ENCODE measurements around the gene SUPT4H1.

The SUPT4H1 gene

DNA sequence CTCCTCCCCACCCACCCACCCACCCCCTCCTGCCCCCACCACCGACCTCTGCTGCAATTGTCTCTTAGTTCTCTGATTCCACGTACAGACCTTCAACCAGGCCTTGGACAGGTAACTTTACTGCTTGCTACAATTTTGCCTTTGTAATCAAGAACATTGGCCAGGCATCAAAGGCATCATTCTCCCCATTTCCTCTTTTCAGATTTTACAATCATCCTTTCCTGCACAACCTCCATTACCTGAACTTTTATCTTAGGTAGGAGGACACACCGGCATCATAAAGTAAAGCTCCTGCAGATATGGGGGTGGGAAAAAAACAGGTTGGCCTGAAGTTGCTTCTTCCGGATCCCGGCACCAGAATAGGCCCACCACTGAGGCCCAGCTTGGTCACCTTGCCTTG, 25.7 kb upstream of the SUPT4H1 start:
- no peaks in the 10 kb centered on the region for H3K27me3 ChIP-seq
- no peaks in the 10 kb centered on the region for H3K36me3 ChIP-seq
- TF ChIP-seq, protein P1, sequence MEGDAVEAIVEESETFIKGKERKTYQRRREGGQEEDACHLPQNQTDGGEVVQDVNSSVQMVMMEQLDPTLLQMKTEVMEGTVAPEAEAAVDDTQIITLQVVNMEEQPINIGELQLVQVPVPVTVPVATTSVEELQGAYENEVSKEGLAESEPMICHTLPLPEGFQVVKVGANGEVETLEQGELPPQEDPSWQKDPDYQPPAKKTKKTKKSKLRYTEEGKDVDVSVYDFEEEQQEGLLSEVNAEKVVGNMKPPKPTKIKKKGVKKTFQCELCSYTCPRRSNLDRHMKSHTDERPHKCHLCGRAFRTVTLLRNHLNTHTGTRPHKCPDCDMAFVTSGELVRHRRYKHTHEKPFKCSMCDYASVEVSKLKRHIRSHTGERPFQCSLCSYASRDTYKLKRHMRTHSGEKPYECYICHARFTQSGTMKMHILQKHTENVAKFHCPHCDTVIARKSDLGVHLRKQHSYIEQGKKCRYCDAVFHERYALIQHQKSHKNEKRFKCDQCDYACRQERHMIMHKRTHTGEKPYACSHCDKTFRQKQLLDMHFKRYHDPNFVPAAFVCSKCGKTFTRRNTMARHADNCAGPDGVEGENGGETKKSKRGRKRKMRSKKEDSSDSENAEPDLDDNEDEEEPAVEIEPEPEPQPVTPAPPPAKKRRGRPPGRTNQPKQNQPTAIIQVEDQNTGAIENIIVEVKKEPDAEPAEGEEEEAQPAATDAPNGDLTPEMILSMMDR (IDR thresholded peaks at IDR 0.05) = no peak
- intact Hi-C loops (cut with DNase I; ENCODE audit: low total_unique reads) = no loop called here
- H3K9me3 ChIP-seq = no peaks in the 10 kb centered on the region
- DNase-seq = no peak
- no peak overlapping the region for H3K4me3 ChIP-seq
- no peaks in the 10 kb centered on the region for H3K4me1 ChIP-seq
- no peak overlapping the region for H3K27ac ChIP-seq

DNA sequence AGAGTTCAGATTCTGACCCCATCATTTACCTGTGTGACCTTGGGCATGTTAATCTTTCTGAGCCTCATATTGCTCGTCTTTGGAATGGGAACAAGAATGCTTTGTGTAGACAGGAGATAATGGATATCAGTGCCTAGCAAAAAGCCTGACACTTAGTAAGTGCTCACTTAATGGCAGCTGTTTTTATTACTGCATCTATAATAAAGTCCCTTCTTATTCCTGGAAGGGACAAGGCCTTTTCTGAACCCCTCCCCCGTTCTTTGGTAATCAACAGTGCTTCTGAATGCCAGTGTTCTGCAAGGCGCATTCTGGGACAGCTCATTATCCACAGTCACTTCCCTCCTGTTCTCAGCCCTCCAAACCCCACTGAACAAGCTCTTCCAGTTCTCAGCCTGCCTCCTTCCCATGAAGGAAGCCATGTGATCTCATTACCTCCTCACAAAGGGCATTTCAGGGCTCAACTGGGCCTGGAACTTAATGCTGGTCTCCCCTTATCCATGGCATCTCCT, 25.1 kb upstream of the SUPT4H1 start:
- Histone ChIP-seq H3K4me3 (no peak overlapping the region), H3K27me3 (no peaks in the 10 kb centered on the region), H3K27ac (no peak overlapping the region), H3K4me1 (no peaks in the 10 kb centered on the region), H3K9me3 (no peaks in the 10 kb centered on the region), H3K36me3 (no peaks in the 10 kb centered on the region)
- TF ChIP-seq, protein P1 (IDR thresholded peaks at IDR 0.05) = no peak
- intact Hi-C loops (cut with DNase I; ENCODE audit: low total_unique reads) = no loop called here
- DNase-seq = no peak

DNA sequence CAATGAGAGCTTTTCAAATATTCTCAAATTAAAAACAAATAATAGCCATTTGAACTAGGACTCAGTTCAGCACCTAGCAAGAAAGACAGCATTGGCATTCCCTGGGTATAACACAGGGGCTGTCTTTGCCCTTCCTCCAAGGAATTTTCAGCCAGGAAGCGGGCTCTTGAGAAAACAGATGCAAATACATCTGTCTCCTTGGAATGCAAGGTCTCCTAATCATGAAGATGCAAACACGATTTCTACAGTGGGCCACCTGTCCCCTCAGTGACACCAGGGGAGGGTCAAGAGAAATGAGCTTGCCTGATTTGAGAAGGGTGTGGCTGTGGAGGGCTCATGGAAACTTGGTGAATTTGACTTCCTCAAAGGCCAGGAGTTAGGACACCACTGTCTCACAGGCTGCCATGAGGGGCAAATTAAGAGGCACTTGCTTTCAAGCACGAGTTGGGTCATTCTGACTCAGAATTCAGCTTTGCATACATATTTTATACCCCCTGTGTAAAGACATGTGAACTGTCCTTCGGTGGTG, 24.5 kb upstream of the SUPT4H1 start:
- H3K36me3 ChIP-seq = no peaks in the 10 kb centered on the region
- TF ChIP-seq, protein P1 (IDR thresholded peaks at IDR 0.05) = no peak
- no peaks in the 10 kb centered on the region for H3K27me3 ChIP-seq
- DNase-seq = no peak
- no peaks in the 10 kb centered on the region for H3K4me1 ChIP-seq
- no peaks in the 10 kb centered on the region for H3K9me3 ChIP-seq
- no peak overlapping the region for H3K27ac ChIP-seq
- intact Hi-C loops (cut with DNase I; ENCODE audit: low total_unique reads) = no loop called here
- H3K4me3 ChIP-seq = no peak overlapping the region

DNA sequence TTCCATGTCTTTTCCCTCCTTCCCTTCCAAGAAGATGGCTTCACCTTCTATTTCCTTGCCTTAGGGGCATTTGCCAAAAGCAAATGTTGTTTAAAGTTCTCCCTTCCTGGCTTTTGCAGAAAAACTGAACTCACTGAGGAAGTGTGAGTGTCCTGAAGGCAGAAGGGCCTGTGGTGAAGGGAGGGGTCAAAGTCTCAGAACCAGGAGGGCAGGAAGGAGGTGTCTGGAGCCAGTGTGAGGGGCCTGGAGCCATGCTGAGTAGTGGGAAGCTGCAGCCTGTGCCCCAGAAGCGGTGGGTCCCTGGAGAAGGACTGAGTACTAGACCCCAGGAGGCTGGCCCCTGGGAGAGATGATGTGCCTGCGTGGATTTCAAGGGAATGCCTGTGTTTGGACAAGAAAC, 23.8 kb upstream of the SUPT4H1 start:
- intact Hi-C loops (cut with DNase I; ENCODE audit: low total_unique reads) = no loop called here
- Histone ChIP-seq H3K4me1 (no peaks in the 10 kb centered on the region), H3K27ac (no peak overlapping the region)

DNA sequence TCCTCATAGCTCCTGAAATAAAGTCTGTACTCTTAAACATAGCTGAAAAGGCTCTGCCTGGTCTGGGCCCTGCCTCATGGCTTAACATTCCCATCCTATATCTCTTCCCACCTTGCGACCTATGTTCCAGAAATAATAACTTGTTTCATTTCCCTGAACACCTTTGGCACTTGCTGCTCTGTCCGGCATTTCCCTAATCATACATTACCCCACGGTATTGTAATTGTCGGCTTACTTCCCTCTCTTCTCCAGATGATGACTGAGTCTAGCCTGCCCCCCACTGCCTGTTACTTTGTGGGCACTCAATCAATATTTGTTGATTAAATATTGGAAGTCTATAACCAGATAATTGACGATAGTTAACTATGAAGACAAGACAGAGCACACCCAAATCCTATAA, 23.3 kb upstream of the SUPT4H1 start:
- Histone ChIP-seq H3K9me3 (no peaks in the 10 kb centered on the region), H3K27me3 (no peaks in the 10 kb centered on the region), H3K36me3 (no peaks in the 10 kb centered on the region), H3K4me1 (no peaks in the 10 kb centered on the region), H3K4me3 (no peak overlapping the region), H3K27ac (no peak overlapping the region)
- TF ChIP-seq, protein P1 (IDR thresholded peaks at IDR 0.05) = no peak
- no peak for DNase-seq
- intact Hi-C loops (cut with DNase I; ENCODE audit: low total_unique reads) = no loop called here

More for the DNA sequence above, 23.8 kb upstream of the SUPT4H1 start:
- H3K4me3 ChIP-seq = no peak overlapping the region
- no peak for DNase-seq
- TF ChIP-seq, protein P1 (IDR thresholded peaks at IDR 0.05) = no peak
- H3K36me3 ChIP-seq = no peaks in the 10 kb centered on the region
- no peaks in the 10 kb centered on the region for H3K9me3 ChIP-seq
- H3K27me3 ChIP-seq = no peaks in the 10 kb centered on the region

DNA sequence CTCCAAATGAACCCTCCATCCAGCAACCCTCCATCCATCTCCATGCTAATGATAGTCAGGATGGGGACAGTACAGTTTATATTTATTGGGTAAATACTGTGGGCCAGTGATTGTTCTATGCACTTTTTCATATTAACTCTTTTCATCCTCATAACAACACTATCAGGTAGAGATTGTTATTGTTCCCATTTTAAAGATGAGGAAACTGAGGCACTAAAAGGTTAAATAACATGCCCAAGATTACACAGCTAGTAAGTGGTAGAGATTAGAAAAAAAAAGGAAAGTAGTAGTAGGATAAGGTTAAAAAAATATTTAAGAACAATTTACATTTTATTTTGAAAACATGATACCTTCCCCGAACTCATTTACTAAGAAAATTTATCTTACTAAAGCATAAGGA, 21.9 kb upstream of the SUPT4H1 start:
- H3K36me3 ChIP-seq = no peaks in the 10 kb centered on the region
- no peak overlapping the region for H3K27ac ChIP-seq
- no peaks in the 10 kb centered on the region for H3K27me3 ChIP-seq
- no peaks in the 10 kb centered on the region for H3K4me1 ChIP-seq
- no peak overlapping the region for H3K4me3 ChIP-seq
- intact Hi-C loops (cut with DNase I; ENCODE audit: low total_unique reads) = no loop called here
- TF ChIP-seq, protein P1 (IDR thresholded peaks at IDR 0.05) = no peak
- no peak for DNase-seq
- no peaks in the 10 kb centered on the region for H3K9me3 ChIP-seq

Data from tibial artery (tissue), 4 donors.